Measurements from ENCODE around the gene SLC35G4.
"Not testable (repeated sequence)": the region's sequence is repeated elsewhere in the genome, so short reads cannot be mapped to it uniquely, and the experiment has no call there.

Gene SLC35G4

DNA sequence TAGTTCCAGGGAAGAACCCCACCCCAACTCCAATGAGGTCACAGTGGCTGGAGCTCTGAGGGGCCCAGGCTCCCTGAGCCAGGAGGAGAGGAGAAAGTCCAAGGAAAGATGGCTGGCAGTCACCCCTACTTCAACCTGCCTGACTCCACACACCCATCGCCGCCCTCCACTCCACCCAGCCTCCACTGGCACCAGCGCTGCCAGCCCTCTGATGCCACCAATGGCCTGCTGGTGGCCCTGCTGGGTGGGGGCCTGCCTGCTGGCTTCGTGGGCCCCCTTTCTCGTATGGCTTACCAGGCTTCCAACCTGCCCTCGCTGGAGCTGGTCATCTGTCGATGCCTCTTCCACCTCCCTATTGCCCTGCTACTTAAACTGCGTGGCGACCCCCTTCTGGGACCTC lies at the start of gene SLC35G4:
SLC35G4 (plus strand) TSS at position 109 of the 400 bp plus-strand sequence; CDS start at position 109, 0 bp downstream.
- H3K4me3 Mint-ChIP-seq; intact Hi-C loops (cut with micrococcal nuclease); H3K27me3 Mint-ChIP-seq; H3K36me3 Mint-ChIP-seq (ENCODE audit: low read depth); H3K27ac Mint-ChIP-seq; H3K4me1 Mint-ChIP-seq (ENCODE audit: low read depth): not testable (repeated sequence)
- H3K9me3 Mint-ChIP-seq: peaks cover 16% of the 10 kb centered on the region

DNA sequence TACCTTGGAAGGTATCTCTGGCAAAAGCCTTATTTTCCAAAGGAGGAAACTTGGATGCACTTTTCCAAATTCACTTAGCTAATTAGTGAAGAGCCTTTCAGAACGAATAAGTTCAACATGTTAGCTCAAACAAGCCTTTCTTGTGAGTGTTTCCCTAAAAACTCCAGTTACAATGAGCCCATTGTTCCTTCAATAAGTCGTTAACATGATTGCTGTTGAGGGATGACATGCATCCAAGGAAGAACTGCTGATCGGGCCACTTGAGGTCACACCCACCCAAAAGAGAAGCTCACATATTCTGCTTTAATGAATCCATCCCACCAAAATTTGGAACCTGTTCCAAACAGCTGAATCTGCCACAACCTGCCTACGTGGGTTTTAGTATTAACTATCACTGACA lies 48.1 kb upstream of the SLC35G4 start:
- intact Hi-C loops (cut with micrococcal nuclease): no loop called here
- peaks cover 3% of the 10 kb centered on the region for H3K27me3 Mint-ChIP-seq
- H3K27ac Mint-ChIP-seq: no peak overlapping the region
- H3K9me3 Mint-ChIP-seq: no peaks in the 10 kb centered on the region
- H3K36me3 Mint-ChIP-seq (ENCODE audit: low read depth): no peaks in the 10 kb centered on the region
- no peak overlapping the region for H3K4me3 Mint-ChIP-seq
- no peaks in the 10 kb centered on the region for H3K4me1 Mint-ChIP-seq (ENCODE audit: low read depth)

DNA sequence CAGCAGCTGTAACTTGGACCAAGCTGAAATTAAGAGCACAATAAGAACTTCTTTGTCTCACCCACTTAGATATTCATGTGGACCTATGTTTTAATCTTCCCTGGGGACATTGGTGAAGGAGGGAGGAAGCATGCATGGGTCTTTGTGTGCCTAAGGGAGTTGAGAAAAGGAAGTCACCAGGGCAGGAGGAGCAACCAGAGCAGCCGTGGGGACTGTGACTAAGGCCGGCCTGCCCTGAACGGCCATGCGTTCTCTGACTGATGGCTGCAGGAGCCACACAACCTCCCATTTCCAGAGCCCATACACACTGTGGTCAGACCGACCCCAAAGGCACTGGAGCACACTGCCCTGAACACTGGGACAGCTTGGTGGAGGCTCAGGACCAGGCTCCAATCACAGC lies 43.7 kb upstream of the SLC35G4 start:
- H3K36me3 Mint-ChIP-seq (ENCODE audit: low read depth): no peaks in the 10 kb centered on the region
- intact Hi-C loops (cut with micrococcal nuclease): no loop called here
- peaks cover 2% of the 10 kb centered on the region for H3K27me3 Mint-ChIP-seq
- no peaks in the 10 kb centered on the region for H3K4me1 Mint-ChIP-seq (ENCODE audit: low read depth)
- H3K9me3 Mint-ChIP-seq: no peaks in the 10 kb centered on the region
- no peak overlapping the region for H3K4me3 Mint-ChIP-seq
- no peak overlapping the region for H3K27ac Mint-ChIP-seq

DNA sequence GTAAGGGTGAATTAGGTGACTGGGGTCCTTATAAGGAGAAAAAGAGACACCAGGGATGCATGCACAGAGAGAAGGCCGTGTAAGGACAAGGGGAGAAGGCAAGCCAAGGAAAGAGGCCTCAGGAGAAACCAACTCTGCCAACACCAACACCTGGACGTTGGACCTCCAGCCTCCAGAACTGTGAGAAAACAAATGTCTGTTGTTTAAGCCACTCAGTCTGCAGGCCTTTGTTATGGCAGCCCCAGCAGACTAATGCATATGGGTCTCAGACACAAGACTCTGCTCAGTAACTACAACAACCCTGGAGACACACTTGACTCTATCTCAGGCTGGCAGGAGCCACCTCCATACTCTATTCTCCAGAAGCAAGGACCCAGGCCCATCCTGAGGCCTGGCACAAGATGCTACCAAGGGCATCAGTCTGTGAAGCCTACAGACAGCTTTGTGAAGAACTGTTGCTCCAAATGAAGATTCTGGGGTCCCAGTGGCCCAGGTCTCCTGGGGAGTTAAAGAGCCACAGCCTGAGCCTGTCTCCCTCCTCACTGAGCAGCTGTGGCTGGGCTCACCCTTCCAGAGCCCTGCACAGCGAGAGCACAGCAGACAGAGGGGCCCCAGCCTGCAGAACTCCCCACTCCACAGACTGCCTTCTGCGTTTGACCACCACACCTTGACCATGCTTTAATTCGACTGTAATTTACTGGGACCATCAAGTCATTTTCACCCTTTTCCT lies 43.0 kb upstream of the SLC35G4 start:
- Mint-ChIP-seq H3K27ac (no peak overlapping the region), H3K27me3 (peaks cover 2% of the 10 kb centered on the region), H3K4me3 (no peak overlapping the region), H3K36me3 (ENCODE audit: low read depth) (no peaks in the 10 kb centered on the region), H3K9me3 (no peaks in the 10 kb centered on the region), H3K4me1 (ENCODE audit: low read depth) (no peaks in the 10 kb centered on the region)
- intact Hi-C loops (cut with micrococcal nuclease): no loop called here

DNA sequence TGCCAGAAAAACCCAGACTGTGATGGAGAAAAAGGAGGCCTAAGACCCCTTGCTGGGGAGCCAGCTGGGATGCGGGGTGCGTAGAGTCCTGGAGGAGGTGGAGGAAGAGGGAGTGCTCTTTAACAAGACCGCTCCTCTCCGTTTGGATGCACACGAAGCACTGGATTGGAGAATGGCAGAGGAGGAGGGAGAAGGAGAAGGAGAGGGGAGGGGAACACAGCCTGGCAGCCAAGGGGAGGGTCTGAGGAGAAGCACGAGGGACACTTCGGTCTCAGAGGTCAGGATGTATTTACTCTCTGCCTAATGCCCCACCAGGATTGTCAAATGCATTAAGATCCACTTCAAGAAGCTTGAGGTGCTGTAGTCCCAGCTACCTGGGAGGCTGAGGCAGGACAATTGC lies 42.0 kb upstream of the SLC35G4 start:
- peaks cover 2% of the 10 kb centered on the region for H3K27me3 Mint-ChIP-seq
- no peak overlapping the region for H3K4me3 Mint-ChIP-seq
- no peaks in the 10 kb centered on the region for H3K9me3 Mint-ChIP-seq
- H3K27ac Mint-ChIP-seq: no peak overlapping the region
- H3K36me3 Mint-ChIP-seq (ENCODE audit: low read depth): no peaks in the 10 kb centered on the region
- intact Hi-C loops (cut with micrococcal nuclease): no loop called here
- H3K4me1 Mint-ChIP-seq (ENCODE audit: low read depth): no peaks in the 10 kb centered on the region

DNA sequence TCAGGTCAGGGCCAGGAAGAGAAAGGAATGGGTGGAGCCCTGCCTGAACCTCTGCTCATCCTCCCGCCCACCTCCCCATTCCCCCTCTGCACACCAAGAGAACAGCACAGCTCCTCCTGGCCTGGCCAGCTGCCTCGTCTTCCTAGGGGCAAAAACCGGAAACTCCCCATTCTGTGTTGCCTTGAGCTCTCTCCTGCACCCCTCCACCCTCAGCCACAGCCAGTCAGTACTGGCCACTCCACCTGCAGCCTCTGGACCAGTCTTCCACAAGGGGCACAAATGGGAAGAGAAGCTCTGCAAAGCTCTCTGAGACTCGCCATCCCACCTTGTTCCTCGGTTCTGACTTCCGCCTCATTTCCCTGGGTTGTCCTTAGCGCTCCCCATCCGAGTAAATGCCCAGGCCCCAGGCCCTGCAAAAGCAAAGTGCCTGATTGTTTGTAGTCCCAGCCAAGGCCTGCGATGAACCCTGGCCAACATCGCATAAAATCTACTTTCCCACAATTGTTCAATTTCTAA lies 39.3 kb upstream of the SLC35G4 start:
- no peak overlapping the region for H3K4me3 Mint-ChIP-seq
- H3K4me1 Mint-ChIP-seq (ENCODE audit: low read depth): no peaks in the 10 kb centered on the region
- H3K27ac Mint-ChIP-seq: no peak overlapping the region
- H3K27me3 Mint-ChIP-seq: peaks cover 2% of the 10 kb centered on the region
- intact Hi-C loops (cut with micrococcal nuclease): no loop called here
- no peaks in the 10 kb centered on the region for H3K36me3 Mint-ChIP-seq (ENCODE audit: low read depth)
- no peaks in the 10 kb centered on the region for H3K9me3 Mint-ChIP-seq

DNA sequence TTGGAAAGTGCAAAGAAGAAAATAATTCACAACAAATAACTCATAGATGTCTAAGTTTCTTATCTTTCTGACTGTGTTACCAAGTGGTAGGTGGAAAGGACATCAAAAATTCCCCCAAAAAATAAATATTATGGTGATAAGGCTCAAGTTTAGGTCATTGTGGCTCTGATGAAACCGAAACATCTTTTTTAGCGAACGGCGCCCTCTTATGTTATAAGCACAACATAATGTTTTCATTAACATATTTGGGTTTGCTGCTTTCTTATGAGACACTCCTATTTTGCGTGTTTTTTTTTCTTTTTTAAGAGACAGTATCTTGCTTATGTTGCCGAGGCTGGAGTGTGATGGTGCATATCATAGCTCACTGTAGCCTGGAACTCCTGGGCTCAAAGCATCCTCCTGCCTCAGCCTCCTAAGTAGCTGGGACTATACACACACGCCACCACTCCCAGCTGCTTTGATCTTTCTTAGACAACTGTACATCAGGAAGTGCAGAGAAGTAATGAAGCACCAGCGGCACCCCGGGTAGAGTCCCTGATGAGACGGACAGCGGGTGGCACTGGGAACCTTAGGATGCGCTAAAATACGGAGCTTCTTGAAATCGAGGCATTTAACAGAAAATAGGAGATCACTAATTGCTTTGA lies 38.5 kb upstream of the SLC35G4 start:
- H3K9me3 Mint-ChIP-seq: no peaks in the 10 kb centered on the region
- H3K27me3 Mint-ChIP-seq: peaks cover 2% of the 10 kb centered on the region
- intact Hi-C loops (cut with micrococcal nuclease): no loop called here
- H3K4me3 Mint-ChIP-seq: no peak overlapping the region
- no peak overlapping the region for H3K27ac Mint-ChIP-seq
- no peaks in the 10 kb centered on the region for H3K4me1 Mint-ChIP-seq (ENCODE audit: low read depth)
- H3K36me3 Mint-ChIP-seq (ENCODE audit: low read depth): no peaks in the 10 kb centered on the region

DNA sequence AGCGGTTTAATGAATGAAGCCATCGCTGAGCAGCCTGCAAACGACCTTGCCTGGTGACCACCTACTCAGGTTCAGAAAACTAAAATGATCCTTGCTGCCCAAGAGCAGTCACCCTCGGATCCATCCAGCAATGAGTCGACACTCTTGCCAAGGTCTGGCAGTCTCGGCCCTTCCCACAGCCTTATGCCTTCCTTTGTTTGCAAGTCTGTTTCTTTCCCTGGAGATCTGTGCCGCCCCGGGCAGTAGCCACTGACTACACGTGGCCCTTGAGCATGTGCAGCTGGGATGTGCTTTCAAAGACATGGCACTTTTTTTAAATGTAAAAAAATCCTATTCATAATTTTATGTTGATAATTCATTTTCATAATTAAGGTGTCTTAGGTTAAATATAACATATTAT lies 37.2 kb upstream of the SLC35G4 start:
- Mint-ChIP-seq H3K27me3 (peaks cover 2% of the 10 kb centered on the region), H3K36me3 (ENCODE audit: low read depth) (no peaks in the 10 kb centered on the region), H3K27ac (no peak overlapping the region), H3K4me1 (ENCODE audit: low read depth) (no peaks in the 10 kb centered on the region), H3K9me3 (no peaks in the 10 kb centered on the region), H3K4me3 (no peak overlapping the region)
- intact Hi-C loops (cut with micrococcal nuclease): no loop called here

DNA sequence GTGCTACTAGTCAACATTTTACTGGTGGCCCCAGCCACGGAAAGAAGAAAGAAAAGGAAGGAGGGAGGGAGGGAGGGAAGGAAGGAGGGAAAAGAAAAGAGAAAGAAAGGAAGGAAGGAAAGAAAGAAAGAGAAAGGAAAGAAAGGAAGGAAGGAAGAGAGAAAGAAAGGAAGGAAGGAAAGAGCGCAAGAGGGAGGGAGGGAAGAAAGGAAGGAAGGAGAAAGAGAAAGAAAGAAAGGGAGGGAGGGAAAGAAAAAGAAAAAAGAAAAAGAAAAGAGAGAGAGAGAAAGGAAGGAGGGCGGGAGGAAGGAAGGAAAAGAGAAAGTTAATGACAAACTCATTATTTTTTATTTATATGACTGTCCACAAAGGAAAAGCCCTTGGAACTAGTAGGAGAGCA lies 34.9 kb upstream of the SLC35G4 start:
- no peaks in the 10 kb centered on the region for H3K27me3 Mint-ChIP-seq
- H3K27ac Mint-ChIP-seq: no peak overlapping the region
- H3K4me1 Mint-ChIP-seq (ENCODE audit: low read depth): no peaks in the 10 kb centered on the region
- H3K9me3 Mint-ChIP-seq: no peaks in the 10 kb centered on the region
- no peaks in the 10 kb centered on the region for H3K36me3 Mint-ChIP-seq (ENCODE audit: low read depth)
- intact Hi-C loops (cut with micrococcal nuclease): no loop called here
- no peak overlapping the region for H3K4me3 Mint-ChIP-seq

DNA sequence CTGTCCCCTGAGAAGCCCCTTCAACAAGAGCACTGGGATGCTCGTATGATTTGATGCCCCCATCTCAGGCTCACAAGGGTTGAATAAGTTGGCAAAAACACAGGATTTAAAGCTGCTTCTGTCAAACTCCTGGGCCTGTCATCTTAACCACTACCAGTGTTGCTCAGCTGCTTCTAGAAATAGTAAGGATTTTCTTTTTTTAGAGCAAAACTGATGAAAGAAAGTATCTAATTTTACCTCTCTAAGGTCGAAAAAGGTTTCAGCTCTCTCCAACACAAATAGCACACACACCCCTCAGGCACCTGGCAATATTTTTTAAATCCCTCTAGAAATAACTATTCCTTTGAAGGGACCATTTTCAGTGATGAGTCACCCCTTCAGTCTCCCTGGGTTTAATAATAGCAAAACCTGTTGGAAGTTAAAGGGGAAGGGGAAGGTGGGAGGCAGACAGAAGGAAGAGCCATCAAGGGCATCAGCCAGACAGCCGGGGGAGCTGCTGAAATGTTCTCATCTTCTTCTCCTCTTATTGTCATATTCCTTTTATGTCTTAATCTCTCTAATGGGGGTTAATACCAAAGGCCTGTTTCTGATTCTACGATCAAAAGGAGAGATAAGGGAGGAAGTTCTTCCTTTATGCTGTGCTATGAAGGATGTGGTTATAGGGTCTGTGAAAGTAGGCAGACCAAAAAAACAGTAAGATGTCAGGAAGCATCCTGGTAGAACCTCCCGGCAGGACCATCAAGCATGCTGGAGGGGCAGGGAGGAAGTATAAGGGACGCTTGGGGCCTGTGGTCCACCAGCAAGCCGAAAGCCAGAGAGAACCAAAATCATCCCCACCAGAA lies 31.9 kb upstream of the SLC35G4 start:
- no peak overlapping the region for H3K27ac Mint-ChIP-seq
- intact Hi-C loops (cut with micrococcal nuclease): no loop called here
- H3K4me3 Mint-ChIP-seq: no peak overlapping the region
- no peaks in the 10 kb centered on the region for H3K36me3 Mint-ChIP-seq (ENCODE audit: low read depth)
- H3K9me3 Mint-ChIP-seq: no peaks in the 10 kb centered on the region
- H3K27me3 Mint-ChIP-seq: no peaks in the 10 kb centered on the region
- H3K4me1 Mint-ChIP-seq (ENCODE audit: low read depth): no peaks in the 10 kb centered on the region

DNA sequence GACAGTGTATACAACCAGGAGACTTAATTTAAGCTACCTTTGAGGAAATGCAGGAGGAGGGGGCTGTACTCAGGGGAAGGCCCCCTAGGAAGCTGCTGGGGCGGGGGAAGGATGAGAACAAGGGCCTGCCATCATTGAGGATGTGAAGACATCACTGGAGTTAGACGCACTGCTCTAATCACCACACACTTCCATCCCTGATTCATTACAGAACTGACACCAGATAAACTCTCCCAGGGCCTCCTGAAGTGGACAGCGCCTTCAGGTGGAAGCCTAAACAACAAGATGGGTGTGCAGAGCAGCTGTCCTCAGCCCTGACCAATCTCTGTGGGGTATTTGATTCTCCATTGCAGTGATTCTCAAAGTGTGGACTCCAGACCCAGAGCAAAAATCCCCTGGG lies 30.6 kb upstream of the SLC35G4 start:
- H3K9me3 Mint-ChIP-seq: no peaks in the 10 kb centered on the region
- H3K4me1 Mint-ChIP-seq (ENCODE audit: low read depth): no peaks in the 10 kb centered on the region
- intact Hi-C loops (cut with micrococcal nuclease): no loop called here
- no peaks in the 10 kb centered on the region for H3K27me3 Mint-ChIP-seq
- no peak overlapping the region for H3K4me3 Mint-ChIP-seq
- H3K36me3 Mint-ChIP-seq (ENCODE audit: low read depth): no peaks in the 10 kb centered on the region
- no peak overlapping the region for H3K27ac Mint-ChIP-seq

DNA sequence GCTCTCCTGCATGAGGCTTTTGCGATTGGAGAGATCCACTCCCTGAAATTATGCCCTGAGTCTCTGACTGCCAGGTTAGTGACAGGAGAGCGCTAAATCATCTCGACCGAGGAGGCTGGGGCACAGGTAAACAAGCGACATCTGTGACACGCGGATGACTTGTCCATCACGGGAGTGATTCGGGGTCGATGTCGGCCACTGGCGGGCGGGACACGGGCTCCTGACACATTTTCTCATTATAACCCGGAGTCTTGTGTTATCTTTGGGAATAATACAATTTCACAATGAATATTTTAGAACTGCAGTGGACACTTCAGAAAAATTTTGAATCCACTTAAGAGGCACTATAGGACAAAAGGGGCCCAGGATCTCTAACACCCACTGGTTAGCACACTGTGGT lies 29.5 kb upstream of the SLC35G4 start:
- no peaks in the 10 kb centered on the region for H3K27me3 Mint-ChIP-seq
- H3K4me1 Mint-ChIP-seq (ENCODE audit: low read depth): no peaks in the 10 kb centered on the region
- intact Hi-C loops (cut with micrococcal nuclease): no loop called here
- no peak overlapping the region for H3K4me3 Mint-ChIP-seq
- H3K27ac Mint-ChIP-seq: no peak overlapping the region
- no peaks in the 10 kb centered on the region for H3K9me3 Mint-ChIP-seq
- H3K36me3 Mint-ChIP-seq (ENCODE audit: low read depth): no peaks in the 10 kb centered on the region

DNA sequence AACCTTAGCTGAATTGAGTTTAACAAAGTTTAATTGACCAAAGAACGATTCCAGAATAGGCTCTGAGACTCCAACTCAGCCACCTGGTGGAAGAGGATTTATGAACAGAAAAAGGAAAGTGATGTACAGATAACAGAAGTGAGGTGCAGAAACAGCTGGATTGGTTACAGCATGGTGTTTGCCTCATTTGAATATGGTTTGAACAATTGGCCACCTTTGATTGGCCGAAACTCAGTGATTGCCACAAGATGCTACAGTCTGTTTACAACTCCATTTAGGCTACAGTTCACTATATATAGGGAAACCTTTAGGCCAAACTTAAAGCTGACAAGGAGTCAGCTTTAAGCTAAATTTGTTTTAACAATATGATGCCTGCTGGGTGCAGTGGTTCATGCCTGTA lies 28.1 kb upstream of the SLC35G4 start:
- no peaks in the 10 kb centered on the region for H3K9me3 Mint-ChIP-seq
- H3K4me3 Mint-ChIP-seq: no peak overlapping the region
- no peak overlapping the region for H3K27ac Mint-ChIP-seq
- no peaks in the 10 kb centered on the region for H3K27me3 Mint-ChIP-seq
- intact Hi-C loops (cut with micrococcal nuclease): no loop called here
- no peaks in the 10 kb centered on the region for H3K4me1 Mint-ChIP-seq (ENCODE audit: low read depth)
- H3K36me3 Mint-ChIP-seq (ENCODE audit: low read depth): no peaks in the 10 kb centered on the region

DNA sequence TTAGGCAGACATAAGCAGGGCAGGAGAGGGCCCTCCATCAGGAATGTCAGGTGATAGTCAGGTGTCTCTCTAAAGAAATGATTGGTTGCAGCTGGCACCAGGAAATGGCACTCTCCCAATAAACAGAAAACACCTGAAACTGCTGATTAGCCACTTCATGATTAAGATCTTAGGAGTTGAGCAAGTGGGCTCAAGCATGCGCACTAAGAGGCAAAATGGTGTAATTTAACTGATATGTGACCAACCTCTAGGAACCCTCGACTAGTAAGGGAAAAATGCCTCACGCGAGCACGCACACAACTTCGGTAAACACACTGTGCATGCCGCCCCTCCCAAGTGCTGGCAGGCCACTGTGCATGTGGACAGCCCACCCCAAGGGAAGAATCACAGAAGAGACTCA lies 23.8 kb upstream of the SLC35G4 start:
- Mint-ChIP-seq H3K4me1 (ENCODE audit: low read depth) (no peaks in the 10 kb centered on the region), H3K4me3 (no peak overlapping the region), H3K27ac (no peak overlapping the region), H3K36me3 (ENCODE audit: low read depth) (no peaks in the 10 kb centered on the region), H3K9me3 (no peaks in the 10 kb centered on the region), H3K27me3 (no peaks in the 10 kb centered on the region)
- intact Hi-C loops (cut with micrococcal nuclease): no loop called here
